Hippocampal formation (tissue), 2 donors: ENCODE data around the gene CREBBP.

Source experiments
- DNase-seq, 2 donors: peaks; one replicate each; lab custom pipeline; 2025; lab: John Stamatoyannopoulos, UW

CREBBP gene

DNA sequence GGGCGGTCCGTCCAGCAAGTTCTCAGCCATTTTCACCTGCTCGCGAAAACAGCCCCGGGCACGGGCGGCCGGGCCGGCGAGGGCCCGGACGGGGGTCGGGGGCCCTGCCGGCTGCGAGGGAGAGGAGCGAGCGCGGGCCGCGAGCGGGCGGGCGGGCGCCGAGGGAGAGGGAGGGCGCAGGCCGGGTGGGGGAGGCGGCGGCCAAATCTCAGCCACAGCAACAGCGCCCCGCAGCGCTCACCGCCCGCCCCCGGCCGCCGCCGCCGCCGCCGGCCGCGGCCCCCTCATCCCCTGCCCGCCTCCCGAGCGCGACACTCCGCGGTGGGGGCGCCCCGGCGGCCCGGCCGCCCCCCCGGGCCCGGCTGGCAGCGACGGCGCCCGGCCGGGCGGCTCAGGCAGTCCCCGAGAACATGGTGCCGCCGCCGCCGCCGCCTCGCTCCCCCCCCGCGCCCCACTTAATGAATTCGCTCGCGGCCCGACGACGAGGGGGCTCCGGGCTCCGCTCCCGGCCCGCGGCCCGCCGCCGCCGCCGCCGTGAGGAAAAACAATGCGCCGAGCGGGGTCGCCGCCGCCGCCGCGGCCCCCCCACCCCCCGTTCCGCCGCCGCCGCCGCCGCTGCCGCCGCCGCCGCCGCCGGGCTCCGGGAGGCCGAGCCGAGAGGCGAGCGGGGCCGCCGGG is 487 bp downstream of the CREBBP start:
- peak; percentile 49 to 50 for DNase-seq

DNA sequence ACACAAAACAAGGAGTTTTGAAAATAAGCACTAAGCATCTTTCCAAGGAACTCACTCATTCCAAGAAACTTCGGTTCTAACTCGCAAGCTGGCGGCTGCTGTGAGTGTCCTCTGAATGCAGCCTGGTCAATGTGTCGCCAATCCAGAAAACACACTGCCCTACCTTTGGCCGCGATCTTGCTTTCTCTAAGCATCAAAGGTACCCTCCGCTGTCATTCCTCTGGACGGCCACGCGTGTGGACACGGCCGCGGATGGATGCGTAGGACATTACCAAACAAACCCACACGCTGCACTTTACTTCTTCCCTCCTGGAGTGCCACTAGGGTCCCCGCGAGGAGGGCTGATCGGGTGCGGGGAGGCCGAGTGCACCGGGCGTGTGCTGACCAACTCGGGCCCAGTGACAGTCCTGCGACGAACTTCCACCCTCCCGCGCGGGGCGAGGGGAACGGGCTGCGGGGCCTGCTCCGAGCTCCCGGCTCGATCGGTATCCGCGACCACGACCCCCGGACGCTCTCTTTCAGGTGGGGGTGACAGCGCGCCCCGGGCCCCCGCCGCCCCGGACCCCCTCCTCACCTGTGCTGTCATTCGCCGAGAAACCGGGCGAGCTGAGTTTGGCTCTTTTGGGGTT is 1.1 kb downstream of the CREBBP start:
- DNase-seq = no peak

DNA sequence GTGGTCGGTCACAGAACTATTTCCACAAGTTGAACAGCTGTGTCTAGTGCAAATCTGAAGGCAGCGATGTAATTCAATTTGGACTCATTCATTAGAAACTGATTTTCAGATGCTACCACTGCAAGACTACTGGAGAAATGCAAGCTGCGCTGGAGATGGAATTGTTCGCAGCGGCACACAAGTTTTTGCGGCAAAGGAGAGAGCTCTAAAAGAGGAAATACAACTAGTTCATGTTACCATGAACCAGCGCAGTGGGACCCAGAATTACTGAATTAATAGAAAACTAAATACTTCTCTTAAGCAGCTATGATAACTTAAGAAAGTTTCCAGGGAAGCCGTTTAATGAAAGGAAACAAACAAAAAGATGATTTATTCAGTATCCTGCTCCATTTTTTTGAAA is 1.9 kb downstream of the CREBBP start:
- no peak for DNase-seq

DNA sequence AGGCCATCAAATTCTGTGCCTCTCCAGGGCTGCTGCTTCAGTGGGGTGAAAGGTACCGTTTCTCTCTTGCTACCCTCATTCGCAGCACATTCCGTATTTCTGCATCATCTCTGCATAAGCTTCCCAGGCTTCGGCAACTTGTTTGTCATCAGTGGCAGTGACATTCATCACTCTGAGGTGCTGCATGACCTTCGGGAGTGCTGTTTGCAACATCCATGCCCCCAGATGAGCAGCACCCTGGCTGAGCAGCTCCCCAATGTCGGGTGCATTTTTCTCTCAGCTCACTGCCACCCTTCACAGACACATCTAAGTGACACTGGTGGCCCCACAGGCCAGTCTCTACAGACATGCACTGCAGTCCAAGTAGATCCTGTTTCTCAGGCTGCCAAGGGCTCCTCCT is 3.8 kb downstream of the CREBBP start:
- no peak for DNase-seq

DNA sequence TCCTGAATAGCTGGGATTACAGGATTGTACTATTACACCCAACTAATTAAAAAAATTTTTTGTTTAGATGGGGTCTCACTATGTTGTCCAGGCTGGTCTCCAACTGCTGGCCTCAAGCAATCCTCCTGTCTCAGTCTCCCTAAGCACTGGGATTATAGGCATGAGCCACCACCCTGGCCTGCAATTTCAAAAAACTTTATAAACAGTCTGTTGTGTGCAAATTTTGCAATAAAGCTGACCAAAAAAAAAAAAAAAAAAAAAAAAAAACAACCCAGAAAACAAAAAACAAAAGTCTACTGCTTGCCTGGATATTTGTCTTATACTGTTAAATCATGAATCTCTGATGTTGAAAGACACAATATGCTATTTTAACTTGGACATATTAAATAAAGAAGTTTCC is 4.4 kb downstream of the CREBBP start:
- DNase-seq = no peak

DNA sequence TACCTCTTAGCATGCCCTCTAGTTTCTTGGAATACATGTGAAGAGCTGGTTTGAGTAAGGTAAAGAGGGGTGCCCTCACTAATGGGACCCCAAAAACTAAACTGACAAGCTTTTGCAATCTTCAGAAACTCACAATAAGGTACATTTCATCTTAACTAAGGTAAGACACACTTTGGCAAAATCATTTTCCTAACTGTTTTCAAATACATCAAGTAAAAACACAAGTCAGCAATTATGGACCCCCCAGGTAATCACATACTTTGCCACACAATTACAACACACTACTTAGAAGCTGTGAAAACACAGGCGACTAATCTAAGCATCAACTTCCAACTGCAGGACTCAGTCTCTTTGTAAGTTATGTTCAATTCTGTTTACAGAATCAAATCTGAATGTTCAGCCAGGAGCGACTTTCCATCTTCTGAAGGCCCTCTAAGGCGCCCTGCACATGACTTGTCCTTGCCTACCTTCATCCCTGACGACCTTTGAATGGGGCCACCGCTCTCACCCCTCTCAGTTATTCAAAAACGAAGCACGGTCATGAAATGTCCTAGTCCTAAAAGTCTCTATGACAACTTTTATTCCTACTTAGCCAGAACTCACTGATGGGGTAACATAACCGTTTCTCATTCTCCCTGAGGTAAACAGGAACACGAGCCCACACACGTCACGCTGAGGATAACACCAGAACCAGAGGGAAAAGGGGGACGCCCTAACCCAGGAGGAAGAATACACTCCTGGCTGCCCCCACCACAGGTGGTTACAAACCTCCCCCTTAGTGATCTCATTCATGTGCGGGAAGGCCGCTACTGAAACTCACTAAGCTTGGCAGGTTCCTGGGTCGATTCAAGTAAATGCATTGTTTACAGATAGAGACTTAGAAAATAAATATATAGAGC is 5.5 kb downstream of the CREBBP start:
- no peak for DNase-seq

DNA sequence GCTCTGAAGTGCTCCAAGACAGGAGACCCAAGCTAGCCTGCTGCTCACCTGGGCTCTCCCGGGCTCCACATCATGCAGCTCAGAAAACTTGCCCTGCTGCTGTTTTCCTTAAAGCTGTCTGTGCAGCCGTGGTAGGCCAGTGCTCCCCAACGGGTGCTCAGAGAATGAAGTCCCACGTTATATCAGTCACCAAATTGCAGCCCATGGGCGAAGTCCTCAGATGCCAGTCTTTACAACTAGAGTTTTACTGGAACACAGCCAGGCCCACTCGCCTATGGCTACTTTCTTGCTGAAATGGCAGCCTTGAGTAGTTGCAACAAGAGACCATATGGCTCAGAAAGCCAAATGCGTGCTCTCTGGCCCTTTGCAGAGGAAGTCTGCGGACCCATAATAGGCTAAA is 6.3 kb downstream of the CREBBP start:
- no peak for DNase-seq

DNA sequence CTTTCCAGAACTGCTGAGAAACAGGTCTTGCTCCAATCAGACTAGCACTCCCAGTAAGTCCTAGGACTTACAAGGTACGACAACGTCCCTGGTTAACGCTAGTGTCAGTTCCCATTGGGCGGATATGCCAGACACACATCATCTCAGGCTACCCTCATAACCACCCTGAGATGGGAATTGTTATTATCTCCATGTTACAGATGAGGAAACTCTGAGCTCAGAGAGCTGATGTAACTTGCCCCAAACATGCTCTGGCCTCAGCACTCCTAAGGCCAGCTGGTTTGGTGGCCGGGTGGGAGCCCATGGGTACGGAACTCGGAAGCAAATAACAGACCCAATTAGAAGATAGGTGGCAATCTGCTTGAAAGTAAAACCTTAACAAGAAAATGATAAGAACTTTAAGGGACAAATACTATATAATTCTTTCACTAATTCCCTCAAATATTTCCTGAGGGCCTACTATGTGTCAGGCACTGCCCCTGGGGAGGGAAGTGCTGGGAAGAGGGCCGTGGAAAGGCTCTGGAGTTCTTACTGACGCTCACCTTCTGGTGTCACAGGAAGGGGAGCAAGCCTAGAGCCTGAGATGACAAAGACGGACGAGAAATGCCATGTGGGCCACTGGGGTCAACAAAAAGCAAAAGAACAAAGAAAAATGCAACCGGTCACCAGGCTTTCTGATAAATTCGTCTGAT is 6.9 kb downstream of the CREBBP start:
- DNase-seq = no peak

DNA sequence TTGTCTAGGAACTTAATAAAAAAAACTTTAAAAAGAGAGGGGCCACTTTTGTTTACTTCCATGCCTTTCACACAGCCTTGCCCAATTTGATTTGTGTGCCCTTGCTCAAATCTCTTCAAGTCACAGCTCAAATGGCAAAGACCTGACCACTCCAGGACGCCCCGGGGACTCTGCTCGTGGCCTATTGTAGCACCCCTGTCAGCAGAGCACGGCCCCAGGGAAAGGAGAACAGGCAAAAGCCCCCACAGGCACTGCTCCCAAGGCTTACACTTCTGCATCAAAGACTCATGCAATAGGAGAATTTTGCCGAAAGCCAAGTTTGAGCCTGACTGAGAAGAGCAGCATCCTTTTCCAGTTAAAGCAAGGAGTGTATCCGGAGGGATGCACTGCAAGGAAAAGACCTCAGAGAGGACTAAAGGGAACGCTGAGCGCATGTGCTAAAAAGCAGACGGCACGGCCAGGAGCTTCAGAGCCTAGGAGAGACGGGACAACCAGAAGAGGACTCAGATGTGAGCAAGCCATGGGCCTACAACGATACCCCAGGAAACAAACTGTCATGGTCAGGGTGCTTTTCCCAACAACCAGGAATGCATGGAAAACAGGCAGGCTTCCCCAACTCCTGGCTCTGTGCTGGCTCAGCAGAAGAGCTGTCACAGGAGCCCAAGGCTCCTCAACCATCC is 8.2 kb downstream of the CREBBP start:
- DNase-seq = no peak

DNA sequence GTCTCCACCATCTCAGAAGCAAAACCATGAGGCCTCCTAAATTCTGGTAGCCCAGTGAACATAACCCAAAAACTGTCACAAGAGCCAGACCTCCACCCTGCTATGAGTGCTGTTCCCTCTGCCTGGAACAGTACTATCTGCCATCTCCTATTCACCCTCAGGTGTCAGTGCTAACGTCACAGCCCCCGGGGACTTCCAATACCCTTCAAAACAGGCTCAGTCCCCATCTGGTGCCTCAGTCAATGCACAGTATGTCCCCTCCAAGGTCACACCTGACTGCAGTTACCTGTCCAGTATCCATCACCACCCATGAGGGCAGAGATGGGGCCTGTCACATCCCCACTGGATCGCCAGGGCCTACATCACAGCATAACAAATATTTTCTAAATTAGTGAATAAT is 11.5 kb downstream of the CREBBP start:
- no peak for DNase-seq

DNA sequence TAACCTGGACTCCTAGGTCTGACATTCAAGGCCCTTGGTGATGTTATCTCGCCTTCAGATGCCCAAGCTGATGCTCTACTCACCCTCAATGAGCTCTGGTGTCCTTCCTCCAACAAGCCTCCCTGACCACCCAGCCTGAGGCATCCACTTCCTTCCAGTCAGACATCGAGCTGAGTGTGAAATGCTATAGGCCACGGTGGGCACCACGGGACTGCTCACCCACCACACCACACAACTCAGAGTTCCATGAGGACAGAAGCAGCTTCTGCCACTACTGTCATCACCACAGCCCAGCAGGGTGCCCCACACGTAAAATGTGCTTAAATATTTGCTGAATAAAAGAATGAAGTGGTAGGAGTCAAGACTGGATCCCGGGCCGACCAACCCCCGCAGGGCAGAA is 12.0 kb downstream of the CREBBP start:
- DNase-seq = no peak

DNA sequence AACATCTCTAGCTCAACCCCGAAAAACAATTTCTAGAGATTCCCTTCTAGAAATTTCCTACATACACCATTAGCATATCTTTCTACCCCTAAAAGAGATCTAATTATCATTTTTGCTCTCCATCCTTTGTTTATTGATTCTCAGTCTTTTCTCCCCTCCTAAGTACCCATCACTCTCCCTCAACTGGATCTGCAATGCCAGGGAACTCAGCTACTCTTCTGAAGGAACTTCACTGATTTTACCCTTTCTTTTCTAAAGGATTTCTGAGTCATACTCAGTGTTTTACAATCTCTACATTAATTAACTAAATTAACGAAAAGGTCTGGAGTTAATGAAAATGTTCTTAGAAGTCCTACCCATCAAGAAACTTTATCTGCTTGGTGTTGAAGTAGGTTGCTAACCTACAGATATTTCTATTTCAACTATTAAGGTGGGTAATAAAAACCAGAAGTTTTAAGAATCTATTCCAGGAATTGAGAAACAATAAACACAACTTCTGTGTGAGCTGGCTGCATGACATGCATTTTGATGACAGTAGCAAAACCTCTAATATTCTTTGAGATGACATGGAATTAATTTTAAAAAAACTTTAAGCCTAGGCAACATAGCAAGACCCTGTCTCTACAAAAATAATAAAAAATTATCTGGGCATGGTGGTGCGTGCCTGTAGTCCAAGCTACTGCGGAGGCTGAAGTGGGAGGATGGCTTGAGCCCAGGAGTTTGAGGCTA is 13.6 kb downstream of the CREBBP start:
- no peak for DNase-seq

DNA sequence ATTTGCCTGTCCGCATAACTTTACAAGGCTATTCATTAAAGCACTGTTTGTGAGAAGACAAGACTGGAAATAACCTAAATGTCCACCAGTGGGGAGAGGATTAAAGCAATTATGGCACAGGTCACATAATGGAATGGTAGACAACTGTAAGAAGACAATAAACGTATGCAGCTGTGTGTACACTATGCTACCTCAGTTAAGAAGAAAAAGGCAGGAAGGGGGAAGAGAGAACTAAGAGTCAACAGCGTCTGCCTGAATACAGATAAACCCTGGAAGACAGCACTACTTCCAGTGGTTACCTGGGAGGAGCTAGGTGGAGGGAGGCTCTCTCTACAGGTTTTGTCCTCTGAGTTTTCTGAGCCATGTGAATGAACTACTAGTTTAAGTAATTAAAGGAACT is 15.3 kb downstream of the CREBBP start:
- no peak for DNase-seq

DNA sequence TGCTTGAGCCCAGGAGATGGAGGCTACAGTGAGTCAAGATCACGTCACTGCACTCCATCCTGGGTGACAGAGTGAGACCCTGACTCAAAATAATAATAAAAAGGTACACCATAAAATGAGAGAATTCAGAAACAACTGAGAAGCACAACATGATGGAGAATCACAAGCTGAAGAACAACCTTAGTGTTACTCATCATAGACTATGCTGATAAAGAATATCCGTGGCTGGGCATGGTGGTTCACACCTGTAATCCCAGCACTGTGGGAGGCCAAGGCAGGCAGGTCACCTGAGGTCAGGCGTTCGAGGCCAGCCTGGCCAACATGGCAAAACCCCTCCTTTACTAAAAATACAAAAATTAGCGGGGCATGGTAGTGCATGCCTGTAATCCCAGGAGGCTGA is 16.0 kb downstream of the CREBBP start:
- no peak for DNase-seq

DNA sequence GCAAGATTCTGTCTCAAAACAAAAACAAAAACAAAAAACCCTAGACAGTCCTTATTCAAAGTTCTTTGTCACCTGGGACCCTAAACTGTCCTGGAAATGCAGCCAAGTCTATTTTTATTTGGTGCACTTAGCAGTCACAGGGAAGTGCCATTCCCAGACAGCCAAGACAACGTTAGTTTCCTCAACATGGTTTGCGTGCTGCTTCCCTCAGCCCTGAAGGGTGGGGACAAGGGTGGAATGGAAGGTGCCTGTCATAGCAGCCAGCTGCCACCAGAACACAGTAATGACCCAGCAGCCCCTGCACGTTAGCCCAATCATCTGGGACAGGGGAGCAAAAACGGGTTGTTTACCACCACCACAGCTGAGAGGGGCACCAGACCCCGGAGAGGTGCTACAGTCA is 16.9 kb downstream of the CREBBP start:
- DNase-seq = no peak

DNA sequence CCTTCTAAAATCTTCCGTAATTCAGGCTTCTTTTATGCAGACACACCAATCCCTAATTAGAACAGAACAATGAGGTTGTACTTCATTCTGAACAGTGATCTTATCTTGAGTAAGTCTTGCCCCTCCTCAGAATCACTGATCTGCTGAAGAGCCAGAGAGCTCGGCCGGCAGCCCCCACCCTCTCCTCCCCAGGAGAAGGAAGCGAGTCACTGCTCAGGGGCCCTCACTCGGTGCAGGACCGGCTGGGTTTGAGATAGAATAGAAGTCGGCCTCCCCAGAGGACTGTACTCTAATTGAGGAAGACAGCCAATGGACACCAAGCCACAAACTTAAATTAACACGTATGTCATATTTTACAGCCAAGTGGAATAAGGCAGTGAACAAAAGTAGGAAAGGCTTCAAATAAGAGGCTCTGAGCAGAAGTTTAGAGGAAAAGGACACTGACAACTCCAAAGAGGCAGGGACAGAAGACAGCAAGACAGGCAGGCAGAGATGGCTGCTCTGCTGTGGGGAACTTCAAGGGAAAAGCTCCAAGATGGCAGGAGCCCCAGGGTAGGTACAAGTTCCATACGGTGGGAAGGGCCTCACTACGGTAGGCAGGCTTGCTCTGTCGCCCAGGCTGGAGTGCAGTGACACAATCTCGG is 18.6 kb downstream of the CREBBP start:
- DNase-seq = no peak

DNA sequence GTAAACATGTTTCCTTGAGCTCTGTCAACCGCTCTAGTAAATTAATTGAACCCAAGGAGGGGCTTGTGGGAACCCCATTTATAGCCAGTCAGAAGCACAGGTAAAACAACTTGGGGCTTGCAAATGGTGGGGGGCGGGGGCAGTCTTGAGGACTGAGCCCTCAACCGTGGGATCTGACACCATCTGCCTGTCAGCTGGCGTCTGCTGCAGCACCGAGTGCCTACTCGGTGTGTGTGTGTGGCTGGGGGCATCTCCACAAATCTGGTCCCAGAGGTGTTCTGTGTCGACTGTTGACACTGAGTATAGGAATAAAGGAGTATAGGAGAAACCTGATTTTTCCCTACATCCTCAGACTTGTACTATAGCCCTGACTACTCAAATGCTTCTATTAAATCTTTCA is 20.6 kb downstream of the CREBBP start:
- DNase-seq = no peak

DNA sequence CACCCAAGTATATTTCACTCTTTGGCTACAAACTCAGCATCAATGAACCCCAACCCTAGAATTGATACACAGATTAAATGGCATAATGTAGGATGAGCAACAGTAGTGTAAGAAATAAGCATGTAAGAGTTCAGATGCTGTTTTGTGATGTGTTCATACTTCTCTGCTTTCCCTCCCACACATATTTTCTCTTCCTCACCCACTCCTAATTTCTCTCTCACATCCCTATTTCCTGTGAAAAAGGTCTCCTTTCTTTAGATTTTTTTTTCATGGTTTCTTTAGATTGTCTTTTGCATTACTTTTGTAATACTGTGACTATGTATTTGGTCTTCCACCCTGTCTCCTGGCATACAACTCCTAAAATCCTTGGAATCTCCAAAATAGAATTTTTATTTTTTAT is 21.7 kb downstream of the CREBBP start:
- no peak for DNase-seq

DNA sequence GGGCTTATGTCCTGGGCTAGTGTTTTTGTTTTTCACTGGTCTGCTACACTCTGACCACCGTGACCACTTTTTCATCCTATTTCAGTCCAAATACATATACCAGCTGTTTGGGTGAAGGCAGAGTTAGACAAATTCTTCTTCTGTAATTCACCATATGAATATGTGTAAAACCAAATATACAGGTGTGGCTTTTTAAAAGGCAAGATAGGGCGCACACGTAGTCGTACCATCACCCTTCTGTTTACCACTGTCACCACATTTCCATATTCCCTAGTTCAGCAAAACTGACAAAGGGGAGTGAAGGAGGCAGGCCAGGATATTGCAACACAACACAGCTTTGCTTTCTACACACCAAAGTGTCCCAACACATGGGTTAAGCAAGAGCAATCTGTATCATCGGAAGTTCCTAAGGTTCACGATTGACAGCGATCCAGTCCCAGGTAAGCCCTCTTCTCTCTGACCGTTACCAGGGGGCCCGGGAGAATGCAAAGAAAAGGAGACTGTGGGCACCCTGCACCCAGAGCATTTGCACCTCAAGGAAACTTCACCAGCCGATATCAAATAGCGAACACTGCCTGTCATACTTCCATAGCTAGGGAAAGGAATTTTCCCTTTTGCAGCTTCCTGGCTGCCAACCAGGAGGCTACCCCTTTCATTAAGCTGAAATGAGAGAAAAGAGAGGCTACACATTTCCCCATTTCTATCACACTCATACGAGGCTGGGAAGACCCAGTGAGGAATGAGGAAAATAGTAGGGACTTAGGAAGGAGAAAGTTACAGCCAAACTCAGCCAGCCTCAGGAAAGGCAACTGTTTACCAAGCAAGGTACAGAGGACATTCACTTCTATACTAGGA is 23.1 kb downstream of the CREBBP start:
- no peak for DNase-seq
